ENCODE measurements around the gene PDE10A.

PDE10A gene

DNA sequence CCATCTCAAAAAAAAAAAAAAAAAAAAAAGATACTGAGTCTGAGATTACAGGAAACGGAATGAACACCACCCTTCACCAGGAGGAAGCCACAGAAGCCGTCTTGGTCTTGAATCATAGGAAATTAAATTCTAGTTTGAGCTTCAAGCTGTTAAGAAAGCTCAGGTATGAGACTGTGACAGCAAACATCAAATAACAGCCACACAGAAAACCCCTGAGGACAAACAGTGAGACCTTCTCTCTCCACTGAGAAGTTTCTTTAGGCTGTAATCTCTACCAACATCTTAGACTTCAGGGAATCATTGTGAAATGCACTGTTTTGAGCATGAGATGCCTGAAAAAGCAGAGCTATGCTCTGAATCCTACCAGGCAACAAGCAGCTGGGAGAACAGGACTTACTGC lies 30.8 kb downstream of the PDE10A start:
- Histone ChIP-seq H4K20me1 (ENCODE audit: insufficient read depth, low read length) (no peaks in the 10 kb centered on the region), H3K4me3 (ENCODE audit: low read depth in 1 of 2, low read length in 2 of 2) (no peak overlapping the region), H3K4me1 (ENCODE audit: insufficient read depth, low read length) (peaks cover 10% of the 10 kb centered on the region), H3K79me2 (ENCODE audit: insufficient read depth, low read length) (no peaks in the 10 kb centered on the region), H3K4me2 (ENCODE audit: insufficient read depth, low read length) (no peak overlapping the region), H3K27ac (ENCODE audit: low read length) (no peak overlapping the region), H2AFZ (ENCODE audit: low read depth, low read length) (no peak overlapping the region), H3K36me3 (ENCODE audit: insufficient read depth, low read length) (no peaks in the 10 kb centered on the region), H3K9ac (ENCODE audit: low read depth, low read length) (no peak overlapping the region), H3K9me3 (ENCODE audit: insufficient read depth, low read length, severe bottlenecking) (no peaks in the 10 kb centered on the region), H3K27me3 (ENCODE audit: insufficient read depth, low read length, poor library complexity) (no peaks in the 10 kb centered on the region)
- ATAC-seq (ENCODE audit: insufficient read depth, low read depth) (peak; percentile 58), DNase-seq (no peak)
- no peak for TF ChIP-seq EZH2 (IDR thresholded peaks at IDR 0.05; ENCODE audit: borderline replicate concordance, low read depth, low read length, severe bottlenecking)
- TF ChIP-seq, protein P1, sequence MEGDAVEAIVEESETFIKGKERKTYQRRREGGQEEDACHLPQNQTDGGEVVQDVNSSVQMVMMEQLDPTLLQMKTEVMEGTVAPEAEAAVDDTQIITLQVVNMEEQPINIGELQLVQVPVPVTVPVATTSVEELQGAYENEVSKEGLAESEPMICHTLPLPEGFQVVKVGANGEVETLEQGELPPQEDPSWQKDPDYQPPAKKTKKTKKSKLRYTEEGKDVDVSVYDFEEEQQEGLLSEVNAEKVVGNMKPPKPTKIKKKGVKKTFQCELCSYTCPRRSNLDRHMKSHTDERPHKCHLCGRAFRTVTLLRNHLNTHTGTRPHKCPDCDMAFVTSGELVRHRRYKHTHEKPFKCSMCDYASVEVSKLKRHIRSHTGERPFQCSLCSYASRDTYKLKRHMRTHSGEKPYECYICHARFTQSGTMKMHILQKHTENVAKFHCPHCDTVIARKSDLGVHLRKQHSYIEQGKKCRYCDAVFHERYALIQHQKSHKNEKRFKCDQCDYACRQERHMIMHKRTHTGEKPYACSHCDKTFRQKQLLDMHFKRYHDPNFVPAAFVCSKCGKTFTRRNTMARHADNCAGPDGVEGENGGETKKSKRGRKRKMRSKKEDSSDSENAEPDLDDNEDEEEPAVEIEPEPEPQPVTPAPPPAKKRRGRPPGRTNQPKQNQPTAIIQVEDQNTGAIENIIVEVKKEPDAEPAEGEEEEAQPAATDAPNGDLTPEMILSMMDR (IDR thresholded peaks at IDR 0.05; ENCODE audit: borderline replicate concordance, extremely low read depth, low read length, poor library complexity, severe bottlenecking) = no peak

DNA sequence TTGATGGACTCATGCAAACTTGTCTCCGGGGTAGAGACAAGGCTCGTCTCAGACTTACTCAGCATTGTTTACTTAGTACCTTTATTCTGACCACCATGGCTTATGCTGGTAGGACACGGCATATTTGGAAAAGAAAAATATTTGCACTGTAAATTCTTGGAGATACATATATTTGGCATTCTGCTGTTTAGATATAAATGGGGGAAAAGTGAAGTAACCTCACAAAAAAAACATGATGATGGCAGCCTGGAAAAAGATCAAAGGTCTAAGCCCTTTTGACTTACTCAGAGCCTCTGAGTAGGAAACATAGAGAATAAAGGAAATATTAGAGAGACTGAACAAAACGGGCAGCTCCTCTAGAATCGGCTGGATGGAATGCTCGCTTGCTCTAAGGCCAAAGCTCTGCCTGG lies 32.5 kb downstream of the PDE10A start:
- TF ChIP-seq, protein P1 (IDR thresholded peaks at IDR 0.05; ENCODE audit: borderline replicate concordance, extremely low read depth, low read length, poor library complexity, severe bottlenecking) = no peak
- TF ChIP-seq EZH2 (IDR thresholded peaks at IDR 0.05; ENCODE audit: borderline replicate concordance, low read depth, low read length, severe bottlenecking) = no peak
- no peak overlapping the region for H3K9ac ChIP-seq (ENCODE audit: low read depth, low read length)
- DNase-seq = no peak
- no peak for ATAC-seq (ENCODE audit: insufficient read depth, low read depth)
- no peaks in the 10 kb centered on the region for H3K79me2 ChIP-seq (ENCODE audit: insufficient read depth, low read length)
- no peaks in the 10 kb centered on the region for H3K9me3 ChIP-seq (ENCODE audit: insufficient read depth, low read length, severe bottlenecking)
- no peak overlapping the region for H2AFZ ChIP-seq (ENCODE audit: low read depth, low read length)
- no peaks in the 10 kb centered on the region for H3K27me3 ChIP-seq (ENCODE audit: insufficient read depth, low read length, poor library complexity)
- no peaks in the 10 kb centered on the region for H3K36me3 ChIP-seq (ENCODE audit: insufficient read depth, low read length)
- H3K4me1 ChIP-seq (ENCODE audit: insufficient read depth, low read length) = peaks cover 10% of the 10 kb centered on the region
- H4K20me1 ChIP-seq (ENCODE audit: insufficient read depth, low read length) = no peaks in the 10 kb centered on the region
- H3K27ac ChIP-seq (ENCODE audit: low read length) = no peak overlapping the region
- no peak overlapping the region for H3K4me3 ChIP-seq (ENCODE audit: low read depth in 1 of 2, low read length in 2 of 2)
- H3K4me2 ChIP-seq (ENCODE audit: insufficient read depth, low read length) = no peak overlapping the region

DNA sequence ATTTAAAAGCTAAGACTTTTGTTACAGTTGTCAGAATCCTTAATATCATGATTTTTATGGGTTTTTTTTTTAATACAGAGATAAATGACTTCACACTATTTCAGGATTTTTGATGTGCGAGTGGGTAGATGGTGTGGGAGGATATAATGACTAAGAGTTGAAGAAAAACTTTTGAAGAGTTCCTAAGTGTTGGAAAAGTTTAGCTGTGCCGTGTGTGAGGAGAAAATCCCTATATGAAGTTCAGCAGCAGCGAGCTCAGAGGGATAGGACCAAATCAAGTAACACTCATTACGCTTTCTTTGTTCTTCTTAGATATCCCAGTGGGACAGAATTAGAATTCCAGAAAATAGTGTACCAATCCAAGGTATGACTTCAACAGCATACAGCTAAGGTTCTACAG lies 34.1 kb downstream of the PDE10A start:
- Histone ChIP-seq H3K27ac (ENCODE audit: low read length) (no peak overlapping the region), H3K27me3 (ENCODE audit: insufficient read depth, low read length, poor library complexity) (no peaks in the 10 kb centered on the region), H3K36me3 (ENCODE audit: insufficient read depth, low read length) (no peaks in the 10 kb centered on the region), H4K20me1 (ENCODE audit: insufficient read depth, low read length) (no peaks in the 10 kb centered on the region), H3K79me2 (ENCODE audit: insufficient read depth, low read length) (no peaks in the 10 kb centered on the region), H3K4me3 (ENCODE audit: low read depth in 1 of 2, low read length in 2 of 2) (no peak overlapping the region), H3K4me2 (ENCODE audit: insufficient read depth, low read length) (no peak overlapping the region), H3K9ac (ENCODE audit: low read depth, low read length) (no peak overlapping the region), H2AFZ (ENCODE audit: low read depth, low read length) (no peak overlapping the region), H3K9me3 (ENCODE audit: insufficient read depth, low read length, severe bottlenecking) (no peaks in the 10 kb centered on the region), H3K4me1 (ENCODE audit: insufficient read depth, low read length) (peaks cover 10% of the 10 kb centered on the region)
- DNase-seq = no peak
- TF ChIP-seq, protein P1 (IDR thresholded peaks at IDR 0.05; ENCODE audit: borderline replicate concordance, extremely low read depth, low read length, poor library complexity, severe bottlenecking) = no peak
- TF ChIP-seq EZH2 (IDR thresholded peaks at IDR 0.05; ENCODE audit: borderline replicate concordance, low read depth, low read length, severe bottlenecking) = no peak
- ATAC-seq (ENCODE audit: insufficient read depth, low read depth) = no peak

DNA sequence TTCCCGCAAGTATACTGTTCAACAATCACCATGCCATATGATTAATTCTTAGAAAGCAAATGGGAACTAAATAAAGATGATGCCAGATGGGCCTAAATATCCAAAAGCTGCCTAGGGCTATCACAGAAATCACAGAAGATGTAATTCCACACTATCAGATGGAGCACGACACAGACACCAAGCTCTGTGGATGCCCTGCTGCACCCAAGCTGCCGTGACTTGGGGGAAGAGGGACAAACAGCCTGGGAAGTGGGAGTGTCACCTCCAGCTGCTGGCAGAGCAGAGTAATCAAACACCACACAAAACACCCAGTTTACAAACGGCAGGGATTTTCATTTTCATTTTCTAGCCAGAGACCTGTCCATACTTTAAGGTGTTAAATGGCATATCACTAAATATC lies 35.7 kb downstream of the PDE10A start:
- Histone ChIP-seq H3K4me3 (ENCODE audit: low read depth in 1 of 2, low read length in 2 of 2) (no peak overlapping the region), H3K79me2 (ENCODE audit: insufficient read depth, low read length) (no peaks in the 10 kb centered on the region), H3K4me1 (ENCODE audit: insufficient read depth, low read length) (peaks cover 3% of the 10 kb centered on the region), H3K9ac (ENCODE audit: low read depth, low read length) (no peak overlapping the region), H4K20me1 (ENCODE audit: insufficient read depth, low read length) (no peaks in the 10 kb centered on the region), H2AFZ (ENCODE audit: low read depth, low read length) (no peak overlapping the region), H3K27ac (ENCODE audit: low read length) (no peak overlapping the region), H3K9me3 (ENCODE audit: insufficient read depth, low read length, severe bottlenecking) (no peaks in the 10 kb centered on the region), H3K36me3 (ENCODE audit: insufficient read depth, low read length) (no peaks in the 10 kb centered on the region), H3K4me2 (ENCODE audit: insufficient read depth, low read length) (no peak overlapping the region), H3K27me3 (ENCODE audit: insufficient read depth, low read length, poor library complexity) (no peaks in the 10 kb centered on the region)
- DNase-seq (no peak), ATAC-seq (ENCODE audit: insufficient read depth, low read depth) (no peak)
- no peak for TF ChIP-seq EZH2 (IDR thresholded peaks at IDR 0.05; ENCODE audit: borderline replicate concordance, low read depth, low read length, severe bottlenecking)
- TF ChIP-seq, protein P1 (IDR thresholded peaks at IDR 0.05; ENCODE audit: borderline replicate concordance, extremely low read depth, low read length, poor library complexity, severe bottlenecking) = no peak

All from DND-41 (cell line).